ENCODE results near the gene BMS1.

BMS1 gene

DNA sequence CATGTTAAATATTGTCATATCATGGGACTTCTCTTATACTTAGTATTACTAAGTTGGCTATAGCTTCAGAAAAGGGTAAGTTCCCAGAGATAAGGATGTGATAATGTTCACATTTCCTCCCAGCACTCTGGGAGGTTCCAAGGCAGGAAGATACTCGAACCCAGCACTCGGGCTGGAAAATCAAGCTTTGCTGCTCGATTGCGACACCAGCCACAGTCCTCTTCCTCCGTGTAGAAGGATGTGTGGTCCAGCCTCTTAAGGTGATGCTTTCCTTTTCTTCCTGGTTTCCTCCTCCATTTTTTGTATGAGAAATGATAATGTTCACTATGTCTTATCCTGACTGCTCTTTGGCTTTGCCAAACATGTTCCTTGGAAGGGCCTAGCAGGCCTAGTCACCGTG, 3.2 kb downstream of the BMS1 start:
- Histone ChIP-seq H3K4me2 (ENCODE audit: low read depth, low read length, poor library complexity, severe bottlenecking) (no peak overlapping the region), H3K9me3 (ENCODE audit: insufficient read depth, low read length) (no peaks in the 10 kb centered on the region), H4K20me1 (ENCODE audit: low read depth, low read length) (no peaks in the 10 kb centered on the region), H3K4me3 (ENCODE audit: insufficient read depth, low read length, poor library complexity, severe bottlenecking) (no peak overlapping the region), H3K9me2 (replicated peaks; ENCODE audit: insufficient read depth, low read length) (no peaks in the 10 kb centered on the region), H3K79me2 (ENCODE audit: insufficient read depth, low read length) (peaks cover 19% of the 10 kb centered on the region), H3K9ac (ENCODE audit: low read length) (no peak overlapping the region), H2AFZ (ENCODE audit: low read depth, low read length, severe bottlenecking) (no peak overlapping the region), H3F3A (ENCODE audit: insufficient read depth) (no peaks in the 10 kb centered on the region), H3K27ac (ENCODE audit: low read depth, low read length) (no peak overlapping the region), H3K27me3 (ENCODE audit: low read length) (no peaks in the 10 kb centered on the region), H3K36me3 (ENCODE audit: low read length) (peaks cover 8% of the 10 kb centered on the region; the same call in 1 of the 2 replicates)
- TF ChIP-seq, protein P1, sequence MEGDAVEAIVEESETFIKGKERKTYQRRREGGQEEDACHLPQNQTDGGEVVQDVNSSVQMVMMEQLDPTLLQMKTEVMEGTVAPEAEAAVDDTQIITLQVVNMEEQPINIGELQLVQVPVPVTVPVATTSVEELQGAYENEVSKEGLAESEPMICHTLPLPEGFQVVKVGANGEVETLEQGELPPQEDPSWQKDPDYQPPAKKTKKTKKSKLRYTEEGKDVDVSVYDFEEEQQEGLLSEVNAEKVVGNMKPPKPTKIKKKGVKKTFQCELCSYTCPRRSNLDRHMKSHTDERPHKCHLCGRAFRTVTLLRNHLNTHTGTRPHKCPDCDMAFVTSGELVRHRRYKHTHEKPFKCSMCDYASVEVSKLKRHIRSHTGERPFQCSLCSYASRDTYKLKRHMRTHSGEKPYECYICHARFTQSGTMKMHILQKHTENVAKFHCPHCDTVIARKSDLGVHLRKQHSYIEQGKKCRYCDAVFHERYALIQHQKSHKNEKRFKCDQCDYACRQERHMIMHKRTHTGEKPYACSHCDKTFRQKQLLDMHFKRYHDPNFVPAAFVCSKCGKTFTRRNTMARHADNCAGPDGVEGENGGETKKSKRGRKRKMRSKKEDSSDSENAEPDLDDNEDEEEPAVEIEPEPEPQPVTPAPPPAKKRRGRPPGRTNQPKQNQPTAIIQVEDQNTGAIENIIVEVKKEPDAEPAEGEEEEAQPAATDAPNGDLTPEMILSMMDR (IDR thresholded peaks at IDR 0.05; ENCODE audit: insufficient read depth, low read length, poor library complexity, severe bottlenecking), result no peak
- no peak for TF ChIP-seq EZH2phosphoT487 (conservative IDR thresholded peaks at IDR 0.05; ENCODE audit: low read length)

DNA sequence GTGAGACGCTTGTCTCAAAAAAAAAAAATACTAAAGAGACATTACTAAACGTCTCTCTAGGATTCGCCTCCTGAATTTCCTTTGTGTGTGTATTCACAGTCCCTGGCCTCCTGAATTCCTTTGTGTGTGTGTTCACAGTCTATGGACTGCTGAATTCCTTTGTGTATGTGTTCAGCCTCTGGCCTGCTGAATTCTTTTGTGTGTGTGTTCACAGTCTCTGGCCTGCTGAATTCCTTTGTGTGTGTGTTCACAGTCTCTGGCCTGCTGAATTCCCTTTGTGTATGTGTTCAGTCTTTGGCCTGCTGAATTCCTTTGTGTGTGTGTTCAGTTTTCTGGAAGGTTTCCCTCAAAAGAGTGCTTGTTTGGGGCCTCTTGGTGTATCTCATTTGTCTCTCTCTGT, 8.2 kb downstream of the BMS1 start:
- H3K36me3 ChIP-seq (ENCODE audit: low read length), result peaks cover 22% of the 10 kb centered on the region; the same call in 1 of the 2 replicates

DNA sequence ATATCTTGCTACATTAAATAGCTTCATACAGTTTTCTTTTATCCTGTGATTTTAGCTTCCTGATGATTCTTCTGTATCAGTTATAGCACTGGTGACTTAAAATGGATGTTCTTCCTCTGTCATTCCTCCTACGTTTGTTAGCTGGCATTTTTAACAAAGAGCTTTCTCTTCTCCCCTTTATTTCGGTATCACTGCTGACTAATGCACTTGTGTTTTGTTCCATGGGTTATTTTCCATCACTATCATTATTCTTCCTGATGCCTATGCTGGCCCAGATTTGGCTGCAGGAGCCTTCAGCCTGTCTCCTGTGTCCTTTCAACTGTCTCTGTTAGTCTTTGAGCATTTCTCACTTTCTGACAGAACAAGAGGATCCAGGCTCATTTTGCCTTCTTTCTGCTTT, 13.1 kb downstream of the BMS1 start:
- no peaks in the 10 kb centered on the region for H3K79me2 ChIP-seq (ENCODE audit: insufficient read depth, low read length)
- H3K9ac ChIP-seq (ENCODE audit: low read length), result no peak overlapping the region
- H3K9me2 ChIP-seq (replicated peaks; ENCODE audit: insufficient read depth, low read length), result no peaks in the 10 kb centered on the region
- no peak overlapping the region for H3K4me3 ChIP-seq (ENCODE audit: insufficient read depth, low read length, poor library complexity, severe bottlenecking)
- no peak overlapping the region for H3K27ac ChIP-seq (ENCODE audit: low read depth, low read length)
- no peaks in the 10 kb centered on the region for H3K9me3 ChIP-seq (ENCODE audit: insufficient read depth, low read length)
- H2AFZ ChIP-seq (ENCODE audit: low read depth, low read length, severe bottlenecking), result no peak overlapping the region
- H3K4me2 ChIP-seq (ENCODE audit: low read depth, low read length, poor library complexity, severe bottlenecking), result no peak overlapping the region
- H3K36me3 ChIP-seq (ENCODE audit: low read length), result peaks cover 33% of the 10 kb centered on the region; the same call in 1 of the 2 replicates
- no peaks in the 10 kb centered on the region for H3F3A ChIP-seq (ENCODE audit: insufficient read depth)
- H3K27me3 ChIP-seq (ENCODE audit: low read length), result no peaks in the 10 kb centered on the region
- H4K20me1 ChIP-seq (ENCODE audit: low read depth, low read length), result no peaks in the 10 kb centered on the region
- no peak for TF ChIP-seq EZH2phosphoT487 (conservative IDR thresholded peaks at IDR 0.05; ENCODE audit: low read length)
- TF ChIP-seq, protein P1 (IDR thresholded peaks at IDR 0.05; ENCODE audit: insufficient read depth, low read length, poor library complexity, severe bottlenecking), result no peak

More for the DNA sequence above, 8.2 kb downstream of the BMS1 start:
- no peak overlapping the region for H2AFZ ChIP-seq (ENCODE audit: low read depth, low read length, severe bottlenecking)
- H3K9me3 ChIP-seq (ENCODE audit: insufficient read depth, low read length), result no peaks in the 10 kb centered on the region
- no peaks in the 10 kb centered on the region for H3K9me2 ChIP-seq (replicated peaks; ENCODE audit: insufficient read depth, low read length)
- no peak for TF ChIP-seq EZH2phosphoT487 (conservative IDR thresholded peaks at IDR 0.05; ENCODE audit: low read length)
- TF ChIP-seq, protein P1 (IDR thresholded peaks at IDR 0.05; ENCODE audit: insufficient read depth, low read length, poor library complexity, severe bottlenecking), result no peak
- no peak overlapping the region for H3K4me3 ChIP-seq (ENCODE audit: insufficient read depth, low read length, poor library complexity, severe bottlenecking)
- no peaks in the 10 kb centered on the region for H3K27me3 ChIP-seq (ENCODE audit: low read length)
- H3K27ac ChIP-seq (ENCODE audit: low read depth, low read length), result no peak overlapping the region
- no peak overlapping the region for H3K9ac ChIP-seq (ENCODE audit: low read length)
- H3K79me2 ChIP-seq (ENCODE audit: insufficient read depth, low read length), result 0 out of 2 replicates have a peak, but pooled peaks cover 3% of the 10 kb centered on the region
- no peaks in the 10 kb centered on the region for H3F3A ChIP-seq (ENCODE audit: insufficient read depth)
- H3K4me2 ChIP-seq (ENCODE audit: low read depth, low read length, poor library complexity, severe bottlenecking), result no peak overlapping the region
- no peaks in the 10 kb centered on the region for H4K20me1 ChIP-seq (ENCODE audit: low read depth, low read length)

Measured in SU-DHL-6 (cell line).